Loucy (cell line): ENCODE results near the gene ZNF786.

Source experiments
- H2AFZ ChIP-seq: fragments of 200-600 bp; sonication (generic); 2 replicates; pipeline ENCODE4 v1.6.0; 2016; ENCODE audit warnings: antibody characterized with exemption, mild to moderate bottlenecking, low read length, moderate library complexity
- H3F3A ChIP-seq: fragments of 200-600 bp; 2 replicates; pipeline ENCODE4 v1.6.0; 2016; ENCODE audit warnings: antibody characterized with exemption, low read depth, mild to moderate bottlenecking
- H3K27me3 ChIP-seq: fragments of 200-600 bp; sonication (generic); 2 replicates; pipeline ENCODE4 v1.6.1; 2014; ENCODE audit warnings: low read length, mild to moderate bottlenecking; ENCODE audit not compliant: insufficient read depth, poor library complexity, severe bottlenecking
- H3K36me3 ChIP-seq: fragments of 200-600 bp; sonication (generic); 2 replicates; pipeline ENCODE4 v1.6.1; 2016; ENCODE audit warnings: low read length; ENCODE audit not compliant: insufficient read depth
- H3K4me1 ChIP-seq: fragments of 200-600 bp; sonication (generic); 2 replicates; pipeline ENCODE4 v1.5.1; 2014; ENCODE audit warnings: low read length, mild to moderate bottlenecking; ENCODE audit not compliant: insufficient read depth, poor library complexity, severe bottlenecking
- H3K4me2 ChIP-seq: fragments of 200-600 bp; sonication (generic); 2 replicates; pipeline ENCODE4 v1.6.0; 2014; ENCODE audit warnings: antibody characterized with exemption, low read length, low read depth, mild to moderate bottlenecking; ENCODE audit not compliant: poor library complexity, severe bottlenecking
- H3K4me3 ChIP-seq: fragments of 200-600 bp; sonication (generic); 2 replicates; pipeline ENCODE4 v1.5.1; 2014; ENCODE audit warnings: low read length, mild to moderate bottlenecking, mixed read lengths; ENCODE audit not compliant: poor library complexity, severe bottlenecking
- H3K79me2 ChIP-seq: fragments of 200-600 bp; sonication (generic); 2 replicates; pipeline ENCODE4 v1.6.1; 2014; ENCODE audit warnings: low read length; ENCODE audit not compliant: insufficient read depth
- H3K9ac ChIP-seq: fragments of 200-600 bp; sonication (generic); 2 replicates; pipeline ENCODE4 v1.6.0; 2014; ENCODE audit warnings: mild to moderate bottlenecking, low read depth, low read length, moderate library complexity; ENCODE audit not compliant: poor library complexity, severe bottlenecking
- H3K9me2 ChIP-seq: fragments of 200-600 bp; sonication (generic); replicated peaks from 2 replicates; pipeline ENCODE4 v1.6.1; 2016; ENCODE audit warnings: low read depth, low read length, mixed read lengths
- H3K9me3 ChIP-seq: fragments of 200-600 bp; sonication (generic); 2 replicates; pipeline ENCODE4 v1.6.1; 2014; ENCODE audit warnings: mild to moderate bottlenecking, antibody characterized with exemption, low read length, low read depth; ENCODE audit not compliant: insufficient read depth
- H4K20me1 ChIP-seq: fragments of 200-600 bp; sonication (generic); 2 replicates; pipeline ENCODE4 v1.6.0; 2014; ENCODE audit warnings: antibody characterized with exemption, low read length, mild to moderate bottlenecking; ENCODE audit not compliant: insufficient read depth, poor library complexity, severe bottlenecking
- CTCF ChIP-seq: fragments of 200-600 bp; sonication (generic); conservative IDR thresholded peaks from 2 replicates; pipeline ENCODE4 v1.5.1; 2014; ENCODE audit warnings: mild to moderate bottlenecking, antibody characterized with exemption, low read length
- EZH2phosphoT487 ChIP-seq: fragments of 200-600 bp; IDR thresholded peaks from 2 replicates; pipeline ENCODE4 v1.6.1; 2018; ENCODE audit warnings: antibody characterized with exemption, mild to moderate bottlenecking, moderate library complexity, borderline replicate concordance

ZNF786 gene

DNA sequence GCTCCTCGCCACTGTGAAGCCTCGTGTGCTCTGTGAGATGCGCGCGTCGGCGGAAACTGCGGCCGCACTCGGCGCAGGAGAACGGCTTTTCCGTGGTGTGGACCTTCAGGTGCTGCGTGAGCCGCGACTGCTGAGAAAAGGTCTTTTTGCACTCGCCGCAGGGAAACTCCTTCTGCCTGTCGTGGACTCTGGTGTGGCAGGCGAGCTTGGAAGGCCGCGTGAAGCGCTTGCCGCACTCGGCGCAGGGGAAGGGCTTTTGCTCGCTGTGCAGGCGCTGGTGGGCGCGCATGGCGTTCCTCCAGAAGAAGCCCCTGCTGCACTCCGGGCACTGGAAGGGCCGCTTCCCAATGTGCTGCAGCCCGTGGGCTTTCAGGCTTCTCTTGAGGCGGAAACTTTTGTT is 13.7 kb upstream of the ZNF786 start:
- no peaks in the 10 kb centered on the region for H3K27me3 ChIP-seq
- no peak for TF ChIP-seq CTCF
- TF ChIP-seq EZH2phosphoT487: no peak
- H3F3A ChIP-seq: no peaks in the 10 kb centered on the region
- no peaks in the 10 kb centered on the region for H3K79me2 ChIP-seq
- H3K36me3 ChIP-seq: no peaks in the 10 kb centered on the region
- no peak overlapping the region for H3K4me3 ChIP-seq
- no peak overlapping the region for H2AFZ ChIP-seq
- no peaks in the 10 kb centered on the region for H3K4me1 ChIP-seq
- no peaks in the 10 kb centered on the region for H4K20me1 ChIP-seq
- H3K9me3 ChIP-seq: no peaks in the 10 kb centered on the region
- no peak overlapping the region for H3K9ac ChIP-seq
- no peaks in the 10 kb centered on the region for H3K9me2 ChIP-seq
- no peak overlapping the region for H3K4me2 ChIP-seq

DNA sequence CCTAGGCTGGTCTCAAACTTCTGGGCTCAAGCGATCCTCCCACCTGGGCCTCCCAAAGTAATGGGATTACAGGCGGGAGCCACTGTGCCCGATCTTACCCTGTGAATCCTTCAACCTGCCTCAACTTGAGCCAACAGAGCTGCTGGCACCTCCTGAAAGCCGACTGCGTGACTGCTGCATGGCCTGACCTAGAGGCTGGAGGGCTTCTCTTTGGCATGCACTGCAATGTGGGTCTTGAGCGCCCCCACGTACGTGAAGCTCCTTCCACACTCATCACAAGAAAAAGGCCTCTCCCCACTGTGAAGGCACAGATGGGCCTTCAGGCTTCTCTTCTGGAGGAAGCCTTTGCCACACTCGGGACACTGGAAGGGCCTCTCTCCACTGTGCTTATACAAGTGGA is 12.9 kb upstream of the ZNF786 start:
- no peaks in the 10 kb centered on the region for H3K79me2 ChIP-seq
- no peaks in the 10 kb centered on the region for H4K20me1 ChIP-seq
- no peak overlapping the region for H3K4me2 ChIP-seq
- no peaks in the 10 kb centered on the region for H3K27me3 ChIP-seq
- H3K9me2 ChIP-seq: no peaks in the 10 kb centered on the region
- no peaks in the 10 kb centered on the region for H3K4me1 ChIP-seq
- no peaks in the 10 kb centered on the region for H3K36me3 ChIP-seq
- no peak overlapping the region for H3K9ac ChIP-seq
- H2AFZ ChIP-seq: no peak overlapping the region
- H3K4me3 ChIP-seq: no peak overlapping the region
- no peak for TF ChIP-seq EZH2phosphoT487
- TF ChIP-seq CTCF: no peak
- no peaks in the 10 kb centered on the region for H3F3A ChIP-seq
- H3K9me3 ChIP-seq: no peaks in the 10 kb centered on the region

DNA sequence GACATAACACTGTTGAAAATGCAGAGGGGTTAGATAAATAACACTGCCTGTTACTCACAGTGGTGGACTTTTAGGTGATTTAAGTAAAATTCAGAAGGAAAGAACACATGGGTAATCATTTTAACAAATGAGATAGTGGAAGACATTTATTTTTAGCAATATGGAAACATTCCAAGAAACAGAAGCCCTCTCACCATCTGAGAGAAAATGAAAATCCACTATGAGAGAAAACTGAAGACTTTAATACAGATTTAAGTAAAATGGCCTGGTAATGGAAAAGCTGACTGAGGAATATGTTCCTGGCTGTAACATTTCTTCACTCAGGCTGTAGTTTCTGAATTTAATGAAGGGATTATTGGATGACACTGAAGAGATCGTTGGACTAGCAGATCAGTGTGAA is 12.1 kb upstream of the ZNF786 start:
- Histone ChIP-seq H3K79me2 (no peaks in the 10 kb centered on the region), H3K9ac (no peak overlapping the region), H3K4me3 (no peak overlapping the region), H3K9me3 (no peaks in the 10 kb centered on the region), H3K4me2 (no peak overlapping the region), H3F3A (no peaks in the 10 kb centered on the region), H3K4me1 (no peaks in the 10 kb centered on the region), H4K20me1 (no peaks in the 10 kb centered on the region), H2AFZ (no peak overlapping the region), H3K36me3 (no peaks in the 10 kb centered on the region), H3K9me2 (no peaks in the 10 kb centered on the region), H3K27me3 (no peaks in the 10 kb centered on the region)
- no peak for TF ChIP-seq CTCF
- no peak for TF ChIP-seq EZH2phosphoT487
